OCI-LY3 (cell line): Measurements from ENCODE around the gene OR6B1.

Experiments
- CTCF ChIP-seq: fragments of 200-600, 300-600 bp; sonication (generic); IDR thresholded peaks from 2 replicates; pipeline ENCODE4 v1.5.1; 2014; ENCODE audit warnings: antibody characterized with exemption, low read length, low read depth
- EZH2phosphoT487 ChIP-seq: fragments of 200-600 bp; shearing (Covaris generic); IDR thresholded peaks from 2 replicates; pipeline ENCODE4 v1.6.1; 2018; ENCODE audit warnings: antibody characterized with exemption, mixed run types, low read depth

- TF ChIP-seq CTCF (no peak), EZH2phosphoT487 (no peak)
Observed at GRCh38 chr7:144009361-144009760, 9.2 kb downstream of the OR6B1 start.
